Measurements from ENCODE around the gene LRRC75A. TPM values are rescaled to one million over a fixed set of nuclear protein-coding genes. Genes with fewer than 3 reads are reported as not detected.
A peak's percentile ranks its signal among the peaks of the same experiment; 100 is the strongest.
"Not testable (repeated sequence)": the region's sequence is repeated elsewhere in the genome, so short reads cannot be mapped to it uniquely, and the experiment has no call there.

LRRC75A gene
- 10 to 100 TPM in 1 of 2 donors, 1 to 10 TPM in 1; 5.2 to 25.8 TPM for total RNA-seq

DNA sequence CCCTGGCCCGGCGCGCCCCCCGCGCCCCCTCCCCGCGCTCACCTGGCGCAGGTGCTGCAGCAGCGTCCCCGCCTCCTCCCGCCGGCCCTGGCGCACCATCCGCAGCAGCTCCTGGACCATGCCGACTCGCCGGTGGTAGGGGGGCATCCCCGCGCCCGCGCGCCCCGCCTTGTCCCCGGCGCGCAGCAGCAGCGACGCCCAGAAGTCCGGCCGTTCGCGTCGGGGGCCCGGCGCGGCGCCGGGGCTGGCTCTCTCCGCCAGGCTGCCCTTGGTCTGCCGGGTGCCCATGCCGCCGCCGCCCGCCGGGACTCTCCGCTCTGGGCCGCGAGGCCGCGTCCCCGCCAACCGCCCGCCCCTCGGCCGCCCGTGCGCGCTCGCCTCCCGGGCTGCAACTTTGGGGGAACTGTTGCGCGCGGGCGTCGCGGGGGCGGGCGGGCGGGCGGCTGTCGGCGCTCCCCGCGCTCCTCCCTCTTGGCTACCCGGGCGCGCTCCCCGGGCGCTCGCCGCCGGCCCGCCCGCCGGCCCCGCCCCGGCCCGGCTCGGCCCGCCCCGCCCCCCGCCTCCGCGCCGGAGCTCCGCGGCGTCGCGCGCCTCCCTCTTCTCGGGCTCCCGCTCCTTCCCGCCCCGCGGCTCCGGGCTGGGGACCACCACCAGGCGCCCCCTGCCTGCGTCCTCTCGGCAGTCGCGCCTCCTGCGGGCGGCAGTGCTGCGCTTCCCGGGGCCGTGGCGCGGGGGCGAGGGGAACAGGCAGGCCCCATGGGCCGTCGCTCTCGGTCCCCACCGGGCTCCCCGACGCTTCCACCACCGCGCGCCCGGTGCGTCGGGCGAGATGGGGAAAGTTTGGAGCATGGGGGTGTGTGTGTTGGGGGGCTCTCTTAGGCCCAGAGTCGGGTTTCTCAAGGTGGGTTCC, at the start of gene LRRC75A:
LRRC75A (minus strand) TSS at position 491 of the 910 bp plus-strand sequence; CDS start at position 288, 203 bp downstream.
- peaks cover under 1% of the 10 kb centered on the region for H3K4me1 ChIP-seq (replicated peaks)
- no peaks in the 10 kb centered on the region for H3K36me3 ChIP-seq
- no peaks in the 10 kb centered on the region for H3K9me3 ChIP-seq
- H3K27ac ChIP-seq: peak within 1 kb of the TSS in 1 of 2 donors; percentile 45
- DNase-seq (ENCODE audit: low spot score): peak; percentile 21
- WGBS: 2% methylated on average over 87 of the region's 134 CpGs
- TF ChIP-seq POLR2AphosphoS5 (IDR thresholded peaks at IDR 0.05): no peak
- TF ChIP-seq CTCF (IDR thresholded peaks at IDR 0.05): no peak
- no peak for TF ChIP-seq POLR2A (IDR thresholded peaks at IDR 0.05)
- H3K4me3 ChIP-seq: peak within 1 kb of the TSS; percentile 51 to 55
- H3K27me3 ChIP-seq (replicated peaks; ENCODE audit: insufficient read depth): no peaks in the 10 kb centered on the region
- intact Hi-C loops (cut with DNase I): no loop called here

- Histone ChIP-seq H3K27me3 (replicated peaks; ENCODE audit: insufficient read depth) (no peaks in the 10 kb centered on the region), H3K4me3 (no peak overlapping the region), H3K9me3 (no peaks in the 10 kb centered on the region), H3K27ac (no peak overlapping the region), H3K36me3 (no peaks in the 10 kb centered on the region), H3K4me1 (replicated peaks) (no peaks in the 10 kb centered on the region)
- intact Hi-C loops (cut with DNase I): no loop called here
- 45% methylated on average over 2 of the region's 2 CpGs for WGBS
- no peak for TF ChIP-seq POLR2AphosphoS5 (IDR thresholded peaks at IDR 0.05)
- no peak for TF ChIP-seq CTCF (IDR thresholded peaks at IDR 0.05)
- DNase-seq (ENCODE audit: low spot score): no peak
These were observed 45.1 kb upstream of the LRRC75A start for GRCh38 chr17:16537130-16537458.

GRCh38 chr17:16534236-16534635, 42.2 kb upstream of the LRRC75A start:
- DNase-seq (ENCODE audit: low spot score): no peak
- 93% methylated on average over 1 of the region's 1 CpG for WGBS
- intact Hi-C loops (cut with DNase I): loop anchor here (2.0 kb wide), 1 partner anchor 35 kb away; the partner anchor contains the start of gene ZNF287
- H3K36me3 ChIP-seq: no peaks in the 10 kb centered on the region
- H3K27ac ChIP-seq: no peak overlapping the region
- no peaks in the 10 kb centered on the region for H3K27me3 ChIP-seq (replicated peaks; ENCODE audit: insufficient read depth)
- no peaks in the 10 kb centered on the region for H3K9me3 ChIP-seq
- TF ChIP-seq POLR2A (IDR thresholded peaks at IDR 0.05) (no peak), POLR2AphosphoS5 (IDR thresholded peaks at IDR 0.05) (no peak), CTCF (IDR thresholded peaks at IDR 0.05) (no peak)
- no peak overlapping the region for H3K4me3 ChIP-seq
- no peaks in the 10 kb centered on the region for H3K4me1 ChIP-seq (replicated peaks)

GRCh38 chr17:16529906-16530305, 37.9 kb upstream of the LRRC75A start:
- 62% methylated on average over 4 of the region's 4 CpGs for WGBS
- Histone ChIP-seq H3K4me3 (no peak overlapping the region), H3K27me3 (replicated peaks; ENCODE audit: insufficient read depth) (no peaks in the 10 kb centered on the region), H3K9me3 (no peaks in the 10 kb centered on the region), H3K4me1 (replicated peaks) (no peaks in the 10 kb centered on the region), H3K36me3 (no peaks in the 10 kb centered on the region), H3K27ac (no peak overlapping the region)
- DNase-seq (ENCODE audit: low spot score): no peak
- TF ChIP-seq POLR2AphosphoS5 (IDR thresholded peaks at IDR 0.05) (no peak), POLR2A (IDR thresholded peaks at IDR 0.05) (no peak), CTCF (IDR thresholded peaks at IDR 0.05) (no peak)
- intact Hi-C loops (cut with DNase I): no loop called here

DNA sequence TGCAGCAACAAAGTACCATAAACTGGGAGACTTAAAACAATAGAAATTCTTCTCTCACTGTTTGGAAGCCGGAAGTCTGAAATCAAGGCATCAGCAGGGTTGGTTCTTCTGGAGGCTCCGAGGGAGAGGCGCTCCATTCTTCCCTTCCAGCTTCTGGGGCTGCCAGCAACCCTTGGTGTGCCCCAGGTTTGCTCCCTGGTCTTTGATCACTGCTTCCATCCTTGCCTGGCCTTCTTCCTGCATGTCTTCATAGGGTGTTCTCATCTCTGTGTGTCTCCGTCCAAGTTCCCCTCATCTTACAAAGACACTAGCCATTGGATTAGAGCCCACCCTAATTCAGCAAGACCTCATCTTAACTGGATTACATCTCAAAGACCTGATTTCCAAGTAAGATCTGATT, 35.3 kb upstream of the LRRC75A start:
- H3K36me3 ChIP-seq: no peaks in the 10 kb centered on the region
- no peak for TF ChIP-seq CTCF (IDR thresholded peaks at IDR 0.05)
- TF ChIP-seq POLR2A (IDR thresholded peaks at IDR 0.05): no peak
- no peak for TF ChIP-seq POLR2AphosphoS5 (IDR thresholded peaks at IDR 0.05)
- H3K4me3 ChIP-seq: no peak overlapping the region
- intact Hi-C loops (cut with DNase I): no loop called here
- WGBS: 77% methylated on average over 4 of the region's 4 CpGs
- no peak for DNase-seq (ENCODE audit: low spot score)
- H3K27me3 ChIP-seq (replicated peaks; ENCODE audit: insufficient read depth): no peaks in the 10 kb centered on the region
- H3K4me1 ChIP-seq (replicated peaks): no peaks in the 10 kb centered on the region
- H3K27ac ChIP-seq: no peak overlapping the region
- no peaks in the 10 kb centered on the region for H3K9me3 ChIP-seq

DNA sequence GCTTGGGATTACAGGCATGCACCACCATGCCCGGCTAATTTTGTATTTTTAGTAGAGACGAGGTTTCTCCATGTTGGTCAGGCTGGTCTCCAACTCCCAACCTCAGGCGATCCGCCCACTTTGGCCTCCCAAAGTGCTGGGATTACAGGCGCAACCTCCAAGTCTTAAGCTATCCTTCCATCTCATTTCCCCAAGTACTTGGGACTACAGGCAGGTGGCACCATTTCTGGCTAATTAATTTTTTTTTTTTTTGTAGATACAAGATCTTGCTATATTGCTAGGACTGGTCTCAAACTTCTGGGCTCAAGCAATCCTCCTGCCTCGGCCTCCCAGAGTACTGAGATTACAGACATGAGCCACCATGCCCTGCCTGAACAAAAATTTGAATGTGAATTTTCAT, 33.6 kb upstream of the LRRC75A start:
- H3K4me3 ChIP-seq; H3K4me1 ChIP-seq (replicated peaks); H3K27ac ChIP-seq; H3K27me3 ChIP-seq (replicated peaks; ENCODE audit: insufficient read depth); DNase-seq (ENCODE audit: low spot score); intact Hi-C loops (cut with DNase I); H3K9me3 ChIP-seq; H3K36me3 ChIP-seq: not testable (repeated sequence)
- 89% methylated on average over 6 of the region's 6 CpGs for WGBS

Measured in prostate gland (tissue), 2 donors.